Subcutaneous abdominal adipose tissue (tissue), 5 donors: ENCODE data around the gene XPO4.
A peak's percentile ranks its signal among the peaks of the same experiment; 100 is the strongest.

ENCODE experiments used
- H3K27ac ChIP-seq: one replicate; pipeline ENCODE4 v1.7.0; 2013; ENCODE audit warnings: low read depth, mild to moderate bottlenecking, inconsistent platforms, low read length, moderate library complexity
- H3K27me3 ChIP-seq, 5 donors: one replicate each; pipeline ENCODE4 v1.7.0; 2013; ENCODE audit warnings: low read length in 5 of 5, inconsistent platforms in 1 of 5; ENCODE audit not compliant: control insufficient read depth in 5 of 5, insufficient read depth in 4 of 5
- H3K36me3 ChIP-seq, 5 donors: one replicate each; pipeline ENCODE4 v1.7.0; 2013; ENCODE audit warnings: low read length in 5 of 5; ENCODE audit not compliant: control insufficient read depth in 5 of 5, insufficient read depth in 5 of 5
- H3K4me1 ChIP-seq, 5 donors: one replicate each; pipeline ENCODE4 v1.7.0; 2013; ENCODE audit warnings: low read length in 5 of 5, mild to moderate bottlenecking in 3 of 5, moderate library complexity in 1 of 5; ENCODE audit not compliant: control insufficient read depth in 5 of 5, insufficient read depth in 5 of 5
- H3K4me3 ChIP-seq, 5 donors: one replicate each; pipeline ENCODE4 v1.7.0; 2013; ENCODE audit warnings: low read length in 5 of 5, low read depth in 1 of 5
- H3K9ac ChIP-seq, 5 donors: one replicate each; pipeline ENCODE4 v1.7.0; 2013; ENCODE audit warnings: low read length in 5 of 5, mild to moderate bottlenecking in 4 of 5, moderate library complexity in 3 of 5
- H3K9me3 ChIP-seq, 5 donors: one replicate each; pipeline ENCODE4 v1.7.0; 2013; ENCODE audit warnings: low read length in 5 of 5; ENCODE audit not compliant: control insufficient read depth in 5 of 5
- donor health status: healthy.
- donor health status: healthy.
- donor health status: healthy.
- donor health status: healthy.
- donor health status: healthy.

XPO4 gene

GRCh38 chr13:20822406-20822805 is 80.1 kb downstream of the XPO4 start:
- Histone ChIP-seq H3K9ac (no peak overlapping the region), H3K9me3 (no peaks in the 10 kb centered on the region), H3K27me3 (no peaks in the 10 kb centered on the region), H3K36me3 (peaks cover 0 to 19% (median 3%) of the 10 kb centered on the region in 5 donors), H3K4me3 (no peak overlapping the region), H3K27ac (no peak overlapping the region), H3K4me1 (no peaks in the 10 kb centered on the region)

- Histone ChIP-seq H3K36me3 (peaks cover 0 to 19% (median 3%) of the 10 kb centered on the region in 5 donors), H3K27me3 (no peaks in the 10 kb centered on the region), H3K27ac (no peak overlapping the region), H3K9ac (no peak overlapping the region), H3K4me3 (no peak overlapping the region), H3K9me3 (no peaks in the 10 kb centered on the region), H3K4me1 (peaks cover 0 to 3% (median 0%) of the 10 kb centered on the region in 5 donors)
These were observed 82.8 kb downstream of the XPO4 start for GRCh38 chr13:20819715-20820114.

GRCh38 chr13:20815464-20815863 is 87.1 kb downstream of the XPO4 start:
- Histone ChIP-seq H3K4me3 (no peak overlapping the region), H3K9me3 (no peaks in the 10 kb centered on the region), H3K27me3 (no peaks in the 10 kb centered on the region), H3K27ac (no peak overlapping the region), H3K36me3 (peaks cover 0 to 6% (median 0%) of the 10 kb centered on the region in 5 donors), H3K4me1 (peaks cover 5 to 13% (median 11%) of the 10 kb centered on the region in 5 donors), H3K9ac (no peak overlapping the region)

GRCh38 chr13:20814224-20814910 is 88.2 kb downstream of the XPO4 start:
- H3K4me1 ChIP-seq, result peaks cover 5 to 13% (median 11%) of the 10 kb centered on the region in 5 donors
- H3K4me3 ChIP-seq, result peak overlapping the region in 3 of 5 donors; percentile 13 to 23 (median 15)
- H3K9me3 ChIP-seq, result no peaks in the 10 kb centered on the region
- no peak overlapping the region for H3K9ac ChIP-seq
- H3K27me3 ChIP-seq, result no peaks in the 10 kb centered on the region
- peaks cover 0 to 2% (median 1%) of the 10 kb centered on the region in 5 donors for H3K36me3 ChIP-seq
- H3K27ac ChIP-seq, result peak overlapping the region; percentile 68

GRCh38 chr13:20812890-20813289 is 89.7 kb downstream of the XPO4 start:
- Histone ChIP-seq H3K9me3 (no peaks in the 10 kb centered on the region), H3K27ac (no peak overlapping the region), H3K27me3 (no peaks in the 10 kb centered on the region), H3K4me3 (no peak overlapping the region), H3K4me1 (peaks cover 5 to 13% (median 11%) of the 10 kb centered on the region in 5 donors), H3K36me3 (peaks cover 12 to 17% (median 14%) of the 10 kb centered on the region in 5 donors), H3K9ac (no peak overlapping the region)

GRCh38 chr13:20810808-20811207 is 91.7 kb downstream of the XPO4 start:
- Histone ChIP-seq H3K9me3 (no peaks in the 10 kb centered on the region), H3K36me3 (peaks cover 20 to 27% (median 22%) of the 10 kb centered on the region in 5 donors), H3K4me1 (peaks cover 5 to 13% (median 11%) of the 10 kb centered on the region in 5 donors), H3K27me3 (no peaks in the 10 kb centered on the region), H3K4me3 (no peak overlapping the region), H3K27ac (no peak overlapping the region), H3K9ac (no peak overlapping the region)

GRCh38 chr13:20808874-20809273 is 93.7 kb downstream of the XPO4 start:
- H3K9me3 ChIP-seq, result no peaks in the 10 kb centered on the region
- H3K27ac ChIP-seq, result no peak overlapping the region
- H3K36me3 ChIP-seq, result peaks cover 20 to 29% (median 22%) of the 10 kb centered on the region in 5 donors
- H3K4me1 ChIP-seq, result peaks cover 2 to 8% (median 5%) of the 10 kb centered on the region in 5 donors
- no peaks in the 10 kb centered on the region for H3K27me3 ChIP-seq
- H3K9ac ChIP-seq, result no peak overlapping the region
- no peak overlapping the region for H3K4me3 ChIP-seq

- H3K27me3 ChIP-seq, result no peaks in the 10 kb centered on the region
- H3K4me1 ChIP-seq, result no peaks in the 10 kb centered on the region
- H3K9ac ChIP-seq, result no peak overlapping the region
- H3K27ac ChIP-seq, result no peak overlapping the region
- H3K4me3 ChIP-seq, result no peak overlapping the region
- H3K9me3 ChIP-seq, result no peaks in the 10 kb centered on the region
- H3K36me3 ChIP-seq, result peaks cover 14 to 33% (median 24%) of the 10 kb centered on the region in 5 donors
These were observed 99.2 kb downstream of the XPO4 start for GRCh38 chr13:20803180-20803965.

GRCh38 chr13:20801707-20802106 is 100.8 kb downstream of the XPO4 start:
- no peak overlapping the region for H3K27ac ChIP-seq
- peaks cover 8 to 20% (median 18%) of the 10 kb centered on the region in 5 donors for H3K36me3 ChIP-seq
- H3K4me1 ChIP-seq, result peaks cover 0 to 10% (median 7%) of the 10 kb centered on the region in 5 donors

More at GRCh38 chr13:20801707-20802106, 100.8 kb downstream of the XPO4 start:
- H3K27me3 ChIP-seq, result no peaks in the 10 kb centered on the region
- no peak overlapping the region for H3K4me3 ChIP-seq
- H3K9ac ChIP-seq, result no peak overlapping the region
- H3K9me3 ChIP-seq, result no peaks in the 10 kb centered on the region
